Liver (tissue), 9 donors: ENCODE data around the gene CSN2. TPM values are rescaled to one million over a fixed set of nuclear protein-coding genes. Genes with fewer than 3 reads are reported as not detected.

Source experiments
- DNase-seq: peaks from one replicate; pipeline ENCODE4 v3.0.0-alpha.2; 2017; ENCODE audit warnings: low spot score
- H3K27ac ChIP-seq, 2 donors: one replicate each; pipeline ENCODE4 v1.7.0; 2013; ENCODE audit warnings: inconsistent platforms in 2 of 2, low read length in 2 of 2, control low read depth in 1 of 2, low read depth in 1 of 2, mild to moderate bottlenecking in 1 of 2
- H3K27me3 ChIP-seq, 4 donors: one replicate each; pipeline versions ENCODE4 v1.6.1 to v1.7.0; 2013; ENCODE audit warnings: low read length in 3 of 4, inconsistent platforms in 1 of 4, mild to moderate bottlenecking in 1 of 4, moderate library complexity in 1 of 4; ENCODE audit not compliant: control insufficient read depth in 4 of 4, insufficient read depth in 4 of 4
- H3K36me3 ChIP-seq, 4 donors: one replicate each; pipeline versions ENCODE4 v1.6.1 to v1.7.0; 2013; ENCODE audit warnings: low read length in 3 of 4, mild to moderate bottlenecking in 3 of 4, low read depth in 1 of 4, moderate library complexity in 1 of 4; ENCODE audit not compliant: control insufficient read depth in 4 of 4, insufficient read depth in 3 of 4
- H3K4me1 ChIP-seq, 4 donors: one replicate each; pipeline versions ENCODE4 v1.6.1 to v1.7.0; 2013; ENCODE audit warnings: low read length in 3 of 4, mild to moderate bottlenecking in 3 of 4, moderate library complexity in 1 of 4; ENCODE audit not compliant: control insufficient read depth in 4 of 4, insufficient read depth in 4 of 4
- H3K4me3 ChIP-seq, 3 donors: one replicate each; pipeline versions ENCODE4 v1.6.1 to v1.7.0; 2013; ENCODE audit warnings: low read length in 3 of 3, control low read depth in 1 of 3, low read depth in 1 of 3, mild to moderate bottlenecking in 1 of 3
- H3K9ac ChIP-seq, 2 donors: one replicate each; pipeline ENCODE4 v1.7.0; 2013; ENCODE audit warnings: low read length in 2 of 2, mild to moderate bottlenecking in 2 of 2, moderate library complexity in 2 of 2, control low read depth in 1 of 2, low read depth in 1 of 2
- H3K9me3 ChIP-seq, 4 donors: one replicate each; pipeline versions ENCODE4 v1.6.1 to v1.7.0; 2013; ENCODE audit warnings: low read length in 3 of 4; ENCODE audit not compliant: control insufficient read depth in 4 of 4
- EGR1 ChIP-seq, 2 donors: IDR thresholded peaks; 2 replicates each; pipeline ENCODE4 v1.6.1; 2016 to 2018; ENCODE audit warnings: antibody characterized with exemption in 2 of 2, low read depth in 2 of 2
- FOXA1 ChIP-seq: IDR thresholded peaks from 2 replicates; pipeline ENCODE4 v1.6.1; 2016; ENCODE audit warnings: antibody characterized with exemption
- FOXA2 ChIP-seq: IDR thresholded peaks from 2 replicates; pipeline ENCODE4 v1.6.1; 2016; ENCODE audit warnings: antibody characterized with exemption
- GABPA ChIP-seq, 2 donors: IDR thresholded peaks in 1 of 2; conservative IDR thresholded peaks in 1 of 2; 2 replicates each; pipeline ENCODE4 v1.6.1; 2016; ENCODE audit warnings: antibody characterized with exemption in 2 of 2, mild to moderate bottlenecking in 1 of 2, moderate library complexity in 1 of 2
- HNF4A ChIP-seq, 2 donors: conservative IDR thresholded peaks; 2 replicates each; pipeline ENCODE4 v1.6.1; 2016; ENCODE audit warnings: antibody characterized with exemption in 2 of 2, mild to moderate bottlenecking in 2 of 2
- HNF4G ChIP-seq: IDR thresholded peaks from 2 replicates; pipeline ENCODE4 v1.6.1; 2016; ENCODE audit warnings: antibody characterized with exemption
- NR2F2 ChIP-seq: IDR thresholded peaks from 2 replicates; pipeline ENCODE4 v1.6.1; 2016; ENCODE audit warnings: antibody characterized with exemption
- RAD21 ChIP-seq, 2 donors: IDR thresholded peaks; 2 replicates each; pipeline ENCODE4 v1.6.1; 2016; ENCODE audit warnings: antibody characterized with exemption in 2 of 2, mild to moderate bottlenecking in 2 of 2
- RXRA ChIP-seq, 2 donors: IDR thresholded peaks; 2 replicates each; pipeline ENCODE4 v1.6.1; 2017 to 2018; ENCODE audit warnings: antibody characterized with exemption in 2 of 2, mild to moderate bottlenecking in 1 of 2
- SP1 ChIP-seq: IDR thresholded peaks from 2 replicates; pipeline ENCODE4 v1.6.1; 2018; ENCODE audit warnings: antibody characterized with exemption, mild to moderate bottlenecking
- YY1 ChIP-seq: IDR thresholded peaks from 2 replicates; pipeline ENCODE4 v1.6.1; 2016; ENCODE audit warnings: antibody characterized with exemption, mild to moderate bottlenecking
- ZBTB33 ChIP-seq: IDR thresholded peaks from 2 replicates; pipeline ENCODE4 v1.6.1; 2016; ENCODE audit warnings: antibody characterized with exemption
- WGBS: extraction: QIAGEN DNeasy Blood & Tissue Kit; methylation state at CpG from one replicate; pipeline ENCODE4 v1.1.7; 2013; 5-methylcytosine and 5-hydroxymethylcytosine counted together
- polyA plus RNA-seq, 2 donors: library from polyadenylated mRNA; stranded (reverse) in 1 of 2; unstranded in 1 of 2; fragments of 200-250 nt in 1 of 2; fragments of >200 nt in 1 of 2; fragmentation: Nextera tagmentation in 1 of 2; extraction: Ambion mirVana in 1 of 2; gene quantifications; one replicate each; pipeline versions ENCODE4 v1.2.1 to v1.2.3, GENCODE V29; 2013 to 2015
- total RNA-seq, 2 donors: library from RNA; depleted of rRNA; stranded (reverse); fragments of >200 nt; gene quantifications; one replicate each; pipeline ENCODE4 v1.2.3, GENCODE V29; 2014
- TF ChIP-seq, protein P1 (sequence below): IDR thresholded peaks from 2 replicates; pipeline ENCODE4 v1.6.1; 2016; ENCODE audit warnings: antibody characterized with exemption
- TF ChIP-seq, protein P2 (sequence below): IDR thresholded peaks from 2 replicates; pipeline ENCODE4 v1.6.1; 2016; ENCODE audit warnings: antibody characterized with exemption
- TF ChIP-seq, protein P3 (sequence below): IDR thresholded peaks from 2 replicates; pipeline ENCODE4 v1.6.1; 2016; ENCODE audit warnings: antibody characterized with exemption, mild to moderate bottlenecking
- donor health status: healthy.
- donor health status: healthy.
- donor health status: healthy.
- donor health status: healthy.
- donor health status: healthy.

Gene CSN2
- total and polyA plus RNA-seq, 4 donors = not detected

- no peak for TF ChIP-seq FOXA1
- TF ChIP-seq FOXA2 = peak; percentile 16
These were observed 18.5 kb upstream of the CSN2 start (continued) for GRCh38 chr4:69984030-69984443.

DNA sequence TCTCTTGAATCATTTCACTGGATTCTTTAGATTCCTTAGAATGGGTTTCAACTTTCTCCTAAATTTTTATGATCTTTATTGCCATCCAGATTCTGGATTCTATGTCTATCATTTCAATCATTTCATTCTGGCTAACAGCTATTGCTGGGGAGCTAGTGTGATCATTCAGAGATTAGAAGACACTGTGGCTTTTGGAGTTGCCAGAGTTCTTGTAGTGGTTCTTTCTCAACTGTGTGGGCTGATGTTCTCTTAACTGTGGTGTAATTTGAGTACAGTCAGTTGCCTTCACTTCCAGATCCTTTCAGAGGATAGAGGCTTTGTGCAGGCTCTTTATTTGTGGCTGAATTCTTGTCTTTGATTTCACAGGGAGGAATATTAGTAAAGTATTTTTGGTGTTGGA, 12.1 kb upstream of the CSN2 start:
- TF ChIP-seq YY1 (no peak), RAD21 (IDR thresholded peaks at IDR 0.05) (no peak), FOXA1 (no peak), HNF4G (no peak), EGR1 (IDR thresholded peaks at IDR 0.05; ENCODE audit: low read depth in 2 of 2) (no peak), ZBTB33 (no peak), GABPA (IDR thresholded peaks at IDR 0.05 in 1 of 2, conservative IDR thresholded peaks at IDR 0.05 in 1 of 2) (no peak), NR2F2 (no peak), RXRA (IDR thresholded peaks at IDR 0.05) (no peak), FOXA2 (no peak), SP1 (no peak), HNF4A (conservative IDR thresholded peaks at IDR 0.05) (no peak)
- TF ChIP-seq, protein P1, sequence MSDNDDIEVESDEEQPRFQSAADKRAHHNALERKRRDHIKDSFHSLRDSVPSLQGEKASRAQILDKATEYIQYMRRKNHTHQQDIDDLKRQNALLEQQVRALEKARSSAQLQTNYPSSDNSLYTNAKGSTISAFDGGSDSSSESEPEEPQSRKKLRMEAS = no peak
- TF ChIP-seq, protein P2, sequence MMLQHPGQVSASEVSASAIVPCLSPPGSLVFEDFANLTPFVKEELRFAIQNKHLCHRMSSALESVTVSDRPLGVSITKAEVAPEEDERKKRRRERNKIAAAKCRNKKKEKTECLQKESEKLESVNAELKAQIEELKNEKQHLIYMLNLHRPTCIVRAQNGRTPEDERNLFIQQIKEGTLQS = no peak
- TF ChIP-seq, protein P3, sequence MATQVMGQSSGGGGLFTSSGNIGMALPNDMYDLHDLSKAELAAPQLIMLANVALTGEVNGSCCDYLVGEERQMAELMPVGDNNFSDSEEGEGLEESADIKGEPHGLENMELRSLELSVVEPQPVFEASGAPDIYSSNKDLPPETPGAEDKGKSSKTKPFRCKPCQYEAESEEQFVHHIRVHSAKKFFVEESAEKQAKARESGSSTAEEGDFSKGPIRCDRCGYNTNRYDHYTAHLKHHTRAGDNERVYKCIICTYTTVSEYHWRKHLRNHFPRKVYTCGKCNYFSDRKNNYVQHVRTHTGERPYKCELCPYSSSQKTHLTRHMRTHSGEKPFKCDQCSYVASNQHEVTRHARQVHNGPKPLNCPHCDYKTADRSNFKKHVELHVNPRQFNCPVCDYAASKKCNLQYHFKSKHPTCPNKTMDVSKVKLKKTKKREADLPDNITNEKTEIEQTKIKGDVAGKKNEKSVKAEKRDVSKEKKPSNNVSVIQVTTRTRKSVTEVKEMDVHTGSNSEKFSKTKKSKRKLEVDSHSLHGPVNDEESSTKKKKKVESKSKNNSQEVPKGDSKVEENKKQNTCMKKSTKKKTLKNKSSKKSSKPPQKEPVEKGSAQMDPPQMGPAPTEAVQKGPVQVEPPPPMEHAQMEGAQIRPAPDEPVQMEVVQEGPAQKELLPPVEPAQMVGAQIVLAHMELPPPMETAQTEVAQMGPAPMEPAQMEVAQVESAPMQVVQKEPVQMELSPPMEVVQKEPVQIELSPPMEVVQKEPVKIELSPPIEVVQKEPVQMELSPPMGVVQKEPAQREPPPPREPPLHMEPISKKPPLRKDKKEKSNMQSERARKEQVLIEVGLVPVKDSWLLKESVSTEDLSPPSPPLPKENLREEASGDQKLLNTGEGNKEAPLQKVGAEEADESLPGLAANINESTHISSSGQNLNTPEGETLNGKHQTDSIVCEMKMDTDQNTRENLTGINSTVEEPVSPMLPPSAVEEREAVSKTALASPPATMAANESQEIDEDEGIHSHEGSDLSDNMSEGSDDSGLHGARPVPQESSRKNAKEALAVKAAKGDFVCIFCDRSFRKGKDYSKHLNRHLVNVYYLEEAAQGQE = no peak
- no peaks in the 10 kb centered on the region for H3K4me1 ChIP-seq
- no peaks in the 10 kb centered on the region for H3K9me3 ChIP-seq
- H3K4me3 ChIP-seq = no peak overlapping the region
- H3K27me3 ChIP-seq = no peaks in the 10 kb centered on the region
- H3K27ac ChIP-seq = no peak overlapping the region
- H3K9ac ChIP-seq = no peak overlapping the region
- no peak for DNase-seq
- no peaks in the 10 kb centered on the region for H3K36me3 ChIP-seq

GRCh38 chr4:69974631-69975030, 9.1 kb upstream of the CSN2 start:
- Histone ChIP-seq H3K36me3 (no peaks in the 10 kb centered on the region), H3K4me3 (no peak overlapping the region), H3K9me3 (no peaks in the 10 kb centered on the region), H3K4me1 (no peaks in the 10 kb centered on the region), H3K27ac (no peak overlapping the region), H3K9ac (no peak overlapping the region), H3K27me3 (no peaks in the 10 kb centered on the region)
- 94% methylated on average over 1 of the region's 1 CpG for WGBS
- TF ChIP-seq YY1 (no peak), EGR1 (IDR thresholded peaks at IDR 0.05; ENCODE audit: low read depth in 2 of 2) (no peak), ZBTB33 (no peak)
- TF ChIP-seq, protein P1 = no peak
- TF ChIP-seq, protein P2 = no peak
- DNase-seq = no peak
